IPS-18c (cell line): Measurements from ENCODE around the gene HSD11B1.
"Not testable (repeated sequence)": the region's sequence is repeated elsewhere in the genome, so short reads cannot be mapped to it uniquely, and the experiment has no call there.

ENCODE experiments used
- H3K4me3 ChIP-seq: 2 replicates; pipeline ENCODE4 v1.7.0; 2013; ENCODE audit warnings: low read depth, mild to moderate bottlenecking, low read length, moderate library complexity; ENCODE audit not compliant: insufficient read depth
- H3K9me3 ChIP-seq: one replicate; pipeline ENCODE4 v1.6.1; 2013; ENCODE audit warnings: mild to moderate bottlenecking, low read length, moderate library complexity; ENCODE audit not compliant: control insufficient read depth, insufficient read depth

Gene HSD11B1

GRCh38 chr1:209685821-209686220, 18.8 kb upstream of the HSD11B1 start:
- Histone ChIP-seq H3K9me3 (no peaks in the 10 kb centered on the region), H3K4me3 (no peak overlapping the region)

- H3K9me3 ChIP-seq = no peaks in the 10 kb centered on the region
These were observed 18.3 kb upstream of the HSD11B1 start for GRCh38 chr1:209686322-209686721.

DNA sequence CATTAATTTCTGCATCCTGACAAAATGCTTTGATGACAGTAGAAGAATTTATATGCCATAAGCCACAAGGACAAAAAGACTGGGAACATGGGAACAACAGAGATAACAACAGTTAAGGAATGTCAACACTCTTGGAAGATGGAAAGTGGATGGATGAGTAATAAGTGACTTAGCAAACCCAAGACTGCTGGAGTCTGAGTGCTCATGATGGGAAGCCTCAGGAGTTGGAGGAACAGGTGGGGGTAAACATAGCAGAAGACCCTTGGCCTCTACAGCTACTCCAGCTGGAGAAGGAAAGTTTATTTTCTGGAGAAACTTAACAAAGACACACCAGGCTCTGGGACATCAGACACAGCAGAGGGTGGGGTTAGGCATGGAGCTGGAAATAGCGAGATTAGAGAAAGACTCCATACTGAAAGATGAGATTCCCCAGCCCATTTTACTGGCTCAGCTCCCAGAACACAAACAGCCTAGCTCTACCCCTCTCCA, 15.9 kb upstream of the HSD11B1 start:
- H3K4me3 ChIP-seq = no peak overlapping the region
- H3K9me3 ChIP-seq = no peaks in the 10 kb centered on the region

More at GRCh38 chr1:209686322-209686721, 18.3 kb upstream of the HSD11B1 start:
- no peak overlapping the region for H3K4me3 ChIP-seq

- Histone ChIP-seq H3K4me3 (no peak overlapping the region), H3K9me3 (no peaks in the 10 kb centered on the region)
These were observed 15.2 kb upstream of the HSD11B1 start for GRCh38 chr1:209689477-209689876.

DNA sequence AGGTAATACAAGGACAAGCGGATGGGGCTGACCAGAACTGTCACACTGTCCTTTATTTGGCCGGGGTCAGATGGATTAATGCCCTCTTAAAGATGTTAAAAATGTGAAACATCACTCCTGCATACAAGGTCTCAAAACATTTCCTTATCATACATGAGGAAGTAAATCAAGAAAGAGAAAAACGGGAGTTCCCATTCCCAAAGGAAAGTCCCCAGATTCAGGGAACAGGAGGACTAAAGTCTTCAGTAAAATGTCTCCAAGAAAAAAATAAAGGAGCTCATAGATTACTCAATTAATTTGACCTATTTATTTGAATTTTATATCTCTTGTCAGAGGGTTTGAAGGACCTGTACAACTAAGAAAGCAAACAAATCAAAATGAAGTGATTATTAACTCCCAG, 13.4 kb upstream of the HSD11B1 start:
- no peak overlapping the region for H3K4me3 ChIP-seq
- H3K9me3 ChIP-seq = no peaks in the 10 kb centered on the region

DNA sequence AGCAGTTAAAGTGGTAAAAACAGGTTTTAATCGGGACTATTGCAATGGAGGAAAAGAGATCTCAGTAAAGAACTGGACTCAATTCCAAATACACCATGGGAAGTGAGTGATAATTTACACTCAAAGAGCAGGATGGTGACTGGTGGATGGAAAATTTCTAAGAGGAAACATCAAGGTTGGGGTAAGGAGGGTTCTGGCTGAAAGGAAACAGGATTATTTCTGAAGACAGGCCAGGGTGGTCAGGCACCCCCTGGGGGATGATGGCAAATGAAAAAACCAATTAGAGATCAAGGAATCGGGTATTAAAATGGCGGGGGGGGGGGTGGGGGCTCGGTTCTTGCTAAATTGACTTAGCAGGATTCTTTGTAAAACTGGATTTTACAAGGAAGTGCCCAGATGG, 12.3 kb upstream of the HSD11B1 start:
- no peaks in the 10 kb centered on the region for H3K9me3 ChIP-seq
- H3K4me3 ChIP-seq = no peak overlapping the region

DNA sequence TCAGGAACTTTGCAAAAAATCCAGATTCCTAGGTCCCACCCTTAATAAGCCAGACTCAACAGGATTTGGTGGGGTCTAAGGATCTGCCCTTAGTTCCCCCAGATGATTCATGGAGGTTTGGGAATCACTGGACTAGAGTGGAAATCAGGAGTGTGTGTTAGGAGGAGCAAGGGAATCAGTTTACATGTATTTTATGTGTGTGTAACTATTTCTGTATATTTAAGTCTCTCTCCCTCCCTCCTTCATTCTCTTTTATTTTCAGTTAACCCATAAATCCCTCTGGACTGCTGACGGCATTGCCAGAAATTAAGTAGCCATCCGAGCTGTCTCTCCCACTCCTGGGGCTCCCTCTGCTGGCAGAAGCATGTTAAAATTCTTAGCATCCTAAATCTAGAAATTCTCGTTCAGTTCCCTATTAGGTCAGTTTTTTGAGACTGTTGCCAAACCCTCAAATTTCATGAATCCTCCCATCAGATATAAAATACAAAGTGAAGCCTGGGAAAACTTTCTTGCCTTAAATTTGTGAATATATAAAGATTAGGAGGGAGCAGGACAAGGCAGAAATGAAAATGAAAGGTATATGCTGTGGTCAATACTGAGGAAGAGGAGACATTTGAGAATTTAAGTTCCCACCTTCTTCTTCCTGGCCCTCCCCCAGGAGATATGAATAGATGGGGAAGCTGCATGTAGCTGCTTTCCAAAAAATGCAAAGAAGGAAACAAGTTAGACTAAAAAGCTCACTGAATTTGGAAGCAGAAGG, 11.7 kb upstream of the HSD11B1 start:
- Histone ChIP-seq H3K9me3 (no peaks in the 10 kb centered on the region), H3K4me3 (no peak overlapping the region)

DNA sequence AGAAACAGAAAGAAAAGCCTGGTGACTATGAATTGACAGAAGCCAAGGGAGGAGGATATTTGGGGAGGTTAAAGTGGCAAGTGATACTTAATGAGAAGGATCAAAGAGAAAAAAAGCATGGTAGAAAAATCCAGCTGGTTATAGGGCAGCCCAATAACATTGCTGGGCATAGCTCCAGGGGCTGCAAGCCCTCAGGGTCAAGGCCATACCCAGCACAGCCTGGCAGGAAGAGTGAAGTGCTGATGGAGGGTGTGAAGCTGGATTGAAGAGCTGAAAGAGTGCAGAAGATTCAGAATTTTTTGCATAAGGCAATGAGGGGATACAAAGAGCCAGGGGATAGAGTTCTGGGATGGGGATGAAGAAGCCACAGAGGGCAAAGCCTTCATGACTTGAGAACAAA, 8.0 kb upstream of the HSD11B1 start:
- no peaks in the 10 kb centered on the region for H3K9me3 ChIP-seq
- H3K4me3 ChIP-seq = no peak overlapping the region

DNA sequence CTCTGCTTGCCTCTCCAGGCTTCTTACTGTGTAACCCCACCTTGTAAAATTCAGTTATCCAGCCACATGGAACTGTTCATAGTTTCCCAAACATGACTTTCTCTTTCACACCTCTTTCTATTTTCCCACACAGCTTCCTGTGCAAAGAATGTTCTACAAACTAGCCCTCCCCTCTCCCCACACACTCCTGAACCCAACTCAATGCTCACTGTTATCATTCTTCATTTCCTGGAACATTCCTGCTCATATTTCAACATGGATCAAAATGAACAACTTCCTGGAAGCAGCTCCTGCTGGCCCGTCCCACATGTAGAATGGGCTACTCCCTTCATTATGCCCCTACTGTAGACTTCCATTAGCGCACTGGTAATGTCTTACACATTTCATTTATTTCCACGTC, 7.5 kb upstream of the HSD11B1 start:
- H3K4me3 ChIP-seq = no peak overlapping the region

GRCh38 chr1:209700686-209701085, 4.0 kb upstream of the HSD11B1 start:
- H3K4me3 ChIP-seq, H3K9me3 ChIP-seq: not testable (repeated sequence)

More for the DNA sequence above, 7.5 kb upstream of the HSD11B1 start:
- no peaks in the 10 kb centered on the region for H3K9me3 ChIP-seq

DNA sequence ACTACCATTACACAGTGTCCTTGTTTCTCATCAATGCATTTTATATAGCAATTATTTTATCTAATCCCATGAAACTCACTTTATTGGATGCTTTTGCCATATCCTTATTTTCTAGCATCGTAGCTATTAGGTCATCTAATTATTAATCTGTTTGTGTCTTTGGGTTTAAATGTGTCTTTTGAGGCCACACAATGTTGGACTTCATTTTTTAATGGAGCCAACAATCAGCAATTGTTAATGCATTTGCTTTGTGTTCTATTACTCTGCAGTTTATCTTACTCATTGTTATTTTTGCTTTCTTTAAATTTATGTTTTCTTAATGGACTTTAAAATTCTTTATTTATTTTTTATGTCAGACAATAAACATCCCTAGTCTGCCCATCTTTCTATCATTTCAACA, 1.8 kb upstream of the HSD11B1 start:
- no peaks in the 10 kb centered on the region for H3K9me3 ChIP-seq
- no peak overlapping the region for H3K4me3 ChIP-seq

- Histone ChIP-seq H3K4me3 (no peak overlapping the region), H3K9me3 (no peaks in the 10 kb centered on the region)
These were observed 677 bp upstream of the HSD11B1 start for GRCh38 chr1:209703834-209704504.

- H3K4me3 ChIP-seq = no peak overlapping the region
- H3K9me3 ChIP-seq = no peaks in the 10 kb centered on the region
These were observed 470 bp downstream of the HSD11B1 start for GRCh38 chr1:209705033-209705598.

GRCh38 chr1:209706622-209707021, 2.0 kb downstream of the HSD11B1 start:
- H3K4me3 ChIP-seq = no peak overlapping the region
- H3K9me3 ChIP-seq = no peaks in the 10 kb centered on the region

GRCh38 chr1:209707308-209707707, 2.7 kb downstream of the HSD11B1 start:
- no peaks in the 10 kb centered on the region for H3K9me3 ChIP-seq
- H3K4me3 ChIP-seq = no peak overlapping the region

GRCh38 chr1:209708297-209708696, 3.7 kb downstream of the HSD11B1 start:
- no peak overlapping the region for H3K4me3 ChIP-seq
- H3K9me3 ChIP-seq = no peaks in the 10 kb centered on the region

DNA sequence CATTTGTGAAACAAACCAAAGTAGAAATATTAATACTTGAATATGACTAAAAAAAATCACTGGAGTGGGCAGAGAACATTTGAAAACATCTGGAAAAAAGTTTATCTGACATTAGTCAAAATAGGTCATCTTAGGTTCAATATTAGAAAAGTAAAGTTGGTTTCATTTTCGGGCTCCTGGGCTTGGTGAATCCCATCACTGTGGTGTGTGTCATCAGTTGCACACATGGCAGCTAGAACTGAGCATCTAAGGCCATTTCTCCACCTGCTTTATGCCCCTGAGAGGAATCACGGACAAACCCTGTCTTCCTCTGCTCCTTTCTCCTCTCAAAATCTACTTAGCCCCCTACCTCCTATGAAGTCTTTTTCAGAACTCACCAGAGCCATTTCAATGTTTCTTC, 5.4 kb downstream of the HSD11B1 start:
- Histone ChIP-seq H3K9me3 (no peaks in the 10 kb centered on the region), H3K4me3 (no peak overlapping the region)

GRCh38 chr1:209710847-209711246, 6.2 kb downstream of the HSD11B1 start:
- Histone ChIP-seq H3K9me3 (no peaks in the 10 kb centered on the region), H3K4me3 (no peak overlapping the region)
